Measurements from ENCODE around the gene MCF2L.
"Not testable (repeated sequence)": the region's sequence is repeated elsewhere in the genome, so short reads cannot be mapped to it uniquely, and the experiment has no call there.

Gene MCF2L

GRCh38 chr13:112933649-112934048 lies 35.4 kb upstream of the MCF2L start:
- Mint-ChIP-seq H3K9me3 (peaks cover 5% of the 10 kb centered on the region), H3K4me1 (peaks cover 8% of the 10 kb centered on the region), H3K27me3 (peaks cover 22% of the 10 kb centered on the region), H3K27ac (no peak overlapping the region), H3K4me3 (no peak overlapping the region), H3K36me3 (peaks cover 3% of the 10 kb centered on the region)
- DNase-seq (ENCODE audit: low spot score in 2 of 2) (no peak), ATAC-seq (ENCODE audit: low read depth) (no peak)

- peaks cover 22% of the 10 kb centered on the region for H3K27me3 Mint-ChIP-seq
- peaks cover 5% of the 10 kb centered on the region for H3K9me3 Mint-ChIP-seq
- peaks cover 3% of the 10 kb centered on the region for H3K36me3 Mint-ChIP-seq
- DNase-seq (ENCODE audit: low spot score in 2 of 2) (no peak), ATAC-seq (ENCODE audit: low read depth) (no peak)
- no peak overlapping the region for H3K4me3 Mint-ChIP-seq
- H3K4me1 Mint-ChIP-seq = peaks cover 8% of the 10 kb centered on the region
- no peak overlapping the region for H3K27ac Mint-ChIP-seq
These were observed 34.9 kb upstream of the MCF2L start for GRCh38 chr13:112934078-112934477.

GRCh38 chr13:112938680-112939079 lies 30.3 kb upstream of the MCF2L start:
- Mint-ChIP-seq H3K4me1 (peaks cover 2% of the 10 kb centered on the region), H3K27ac (no peak overlapping the region), H3K9me3 (peaks cover 5% of the 10 kb centered on the region), H3K27me3 (peaks cover 10% of the 10 kb centered on the region), H3K4me3 (no peak overlapping the region), H3K36me3 (no peaks in the 10 kb centered on the region)
- DNase-seq (ENCODE audit: low spot score in 2 of 2) = no peak
- ATAC-seq (ENCODE audit: low read depth) = no peak

- no peak for ATAC-seq (ENCODE audit: low read depth)
- no peak overlapping the region for H3K27ac Mint-ChIP-seq
These were observed 28.8 kb upstream of the MCF2L start for GRCh38 chr13:112940236-112940635.

GRCh38 chr13:112941349-112941748 lies 27.7 kb upstream of the MCF2L start:
- DNase-seq (ENCODE audit: low spot score in 2 of 2) = no peak
- no peaks in the 10 kb centered on the region for H3K36me3 Mint-ChIP-seq
- H3K27ac Mint-ChIP-seq = no peak overlapping the region
- peaks cover 2% of the 10 kb centered on the region for H3K4me1 Mint-ChIP-seq
- peaks cover 5% of the 10 kb centered on the region for H3K9me3 Mint-ChIP-seq
- no peak overlapping the region for H3K4me3 Mint-ChIP-seq
- H3K27me3 Mint-ChIP-seq = peaks cover 13% of the 10 kb centered on the region
- no peak for ATAC-seq (ENCODE audit: low read depth)

More at GRCh38 chr13:112940236-112940635, 28.8 kb upstream of the MCF2L start:
- Mint-ChIP-seq H3K4me3 (no peak overlapping the region), H3K36me3 (no peaks in the 10 kb centered on the region), H3K4me1 (peaks cover 2% of the 10 kb centered on the region), H3K9me3 (peaks cover 5% of the 10 kb centered on the region), H3K27me3 (peaks cover 13% of the 10 kb centered on the region)
- DNase-seq (ENCODE audit: low spot score in 2 of 2) = no peak

GRCh38 chr13:112941765-112942164 lies 27.2 kb upstream of the MCF2L start:
- peaks cover 16% of the 10 kb centered on the region for H3K27me3 Mint-ChIP-seq
- not testable (repeated sequence) for ATAC-seq (ENCODE audit: low read depth); H3K4me1 Mint-ChIP-seq; DNase-seq (ENCODE audit: low spot score in 2 of 2); H3K9me3 Mint-ChIP-seq; H3K4me3 Mint-ChIP-seq; H3K27ac Mint-ChIP-seq; H3K36me3 Mint-ChIP-seq

GRCh38 chr13:112942689-112943308 lies 26.2 kb upstream of the MCF2L start:
- DNase-seq (ENCODE audit: low spot score in 2 of 2) (peak; percentile 87 to 91), ATAC-seq (ENCODE audit: low read depth) (peak; percentile 98)
- Mint-ChIP-seq H3K4me3 (peak overlapping the region; percentile 88), H3K27ac (no peak overlapping the region), H3K27me3 (peaks cover 12% of the 10 kb centered on the region), H3K9me3 (peaks cover 1% of the 10 kb centered on the region), H3K36me3 (no peaks in the 10 kb centered on the region), H3K4me1 (peaks cover 2% of the 10 kb centered on the region)

GRCh38 chr13:112943309-112944125 lies 25.5 kb upstream of the MCF2L start:
- ATAC-seq (ENCODE audit: low read depth) = peak; percentile 12
- Mint-ChIP-seq H3K9me3 (no peaks in the 10 kb centered on the region), H3K27me3 (peaks cover 10% of the 10 kb centered on the region), H3K36me3 (no peaks in the 10 kb centered on the region), H3K27ac (no peak overlapping the region), H3K4me1 (peaks cover 2% of the 10 kb centered on the region), H3K4me3 (peak overlapping the region; percentile 55)
- peak in 1 of 2 donors; percentile 27 for DNase-seq (ENCODE audit: low spot score in 2 of 2)

- Mint-ChIP-seq H3K36me3 (no peaks in the 10 kb centered on the region), H3K9me3 (no peaks in the 10 kb centered on the region), H3K27ac (no peak overlapping the region), H3K4me1 (peaks cover under 1% of the 10 kb centered on the region), H3K4me3 (no peak overlapping the region), H3K27me3 (peaks cover 11% of the 10 kb centered on the region)
- ATAC-seq (ENCODE audit: low read depth) = no peak
- DNase-seq (ENCODE audit: low spot score in 2 of 2) = no peak
These were observed 21.2 kb upstream of the MCF2L start for GRCh38 chr13:112947796-112948195.

GRCh38 chr13:112951674-112952371 lies 17.2 kb upstream of the MCF2L start:
- Mint-ChIP-seq H3K4me1 (no peaks in the 10 kb centered on the region), H3K4me3 (no peak overlapping the region), H3K36me3 (no peaks in the 10 kb centered on the region), H3K9me3 (no peaks in the 10 kb centered on the region), H3K27me3 (peaks cover 2% of the 10 kb centered on the region), H3K27ac (no peak overlapping the region)
- ATAC-seq (ENCODE audit: low read depth) (no peak), DNase-seq (ENCODE audit: low spot score in 2 of 2) (no peak)

GRCh38 chr13:112952759-112953551 lies 16.1 kb upstream of the MCF2L start:
- H3K27ac Mint-ChIP-seq = no peak overlapping the region
- DNase-seq (ENCODE audit: low spot score in 2 of 2) (no peak), ATAC-seq (ENCODE audit: low read depth) (no peak)
- no peaks in the 10 kb centered on the region for H3K4me1 Mint-ChIP-seq
- no peaks in the 10 kb centered on the region for H3K36me3 Mint-ChIP-seq
- no peaks in the 10 kb centered on the region for H3K9me3 Mint-ChIP-seq
- H3K27me3 Mint-ChIP-seq = peaks cover 2% of the 10 kb centered on the region
- no peak overlapping the region for H3K4me3 Mint-ChIP-seq

GRCh38 chr13:112953591-112954487 lies 15.2 kb upstream of the MCF2L start:
- Mint-ChIP-seq H3K4me1 (no peaks in the 10 kb centered on the region), H3K9me3 (no peaks in the 10 kb centered on the region), H3K36me3 (no peaks in the 10 kb centered on the region), H3K4me3 (no peak overlapping the region), H3K27me3 (peaks cover 2% of the 10 kb centered on the region), H3K27ac (no peak overlapping the region)
- DNase-seq (ENCODE audit: low spot score in 2 of 2) (no peak), ATAC-seq (ENCODE audit: low read depth) (no peak)

All from memory B cell (primary cell).